Keratinocyte (primary cell): Measurements from ENCODE around the gene MRPL48. TPM values are rescaled to one million over a fixed set of nuclear protein-coding genes. Genes with fewer than 3 reads are reported as not detected.

Source experiments
- DNase-seq: peaks from one replicate; pipeline ENCODE4 v3.0.0-alpha.2; 2011; ENCODE audit warnings: low read depth, missing footprints, low spot score
- FAIRE-seq: peaks from 2 replicates; lab custom pipeline; 2011; peaks lifted over from hg19 to GRCh38; lab: Jason Lieb, UNC
- H2AFZ ChIP-seq: 2 replicates; pipeline ENCODE4 v1.6.0; 2012; ENCODE audit warnings: low read length, control low read depth, inconsistent platforms; ENCODE audit not compliant: control insufficient read depth
- H3K27ac ChIP-seq: 2 replicates; pipeline ENCODE4 v1.5.1; 2011; ENCODE audit warnings: low read length; ENCODE audit not compliant: control insufficient read depth, insufficient read depth
- H3K27me3 ChIP-seq: 3 replicates; pipeline ENCODE4 v1.6.0; 2011; ENCODE audit warnings: low read length; ENCODE audit not compliant: control insufficient read depth, insufficient read depth; ENCODE audit errors: extremely low read depth
- H3K36me3 ChIP-seq, 2 experiments: 2 replicates in 1 of 2; 3 replicates in 1 of 2; pipeline ENCODE4 v1.5.1; 2011; ENCODE audit warnings: low read length in 2 of 2, mild to moderate bottlenecking in 1 of 2; ENCODE audit not compliant: control insufficient read depth in 2 of 2, insufficient read depth in 2 of 2; ENCODE audit errors: extremely low read depth in 1 of 2
- H3K4me1 ChIP-seq: 3 replicates; pipeline ENCODE4 v1.5.1; 2011; ENCODE audit warnings: low read length; ENCODE audit not compliant: control insufficient read depth, insufficient read depth; ENCODE audit errors: extremely low read depth
- H3K4me2 ChIP-seq: 3 replicates; pipeline ENCODE4 v1.6.0; 2011; ENCODE audit warnings: low read depth, low read length; ENCODE audit not compliant: control insufficient read depth, insufficient read depth; ENCODE audit errors: extremely low read depth
- H3K4me3 ChIP-seq, 3 experiments: fragments of 200-600 bp in 1 of 3; sonication (generic) in 1 of 3; 2 replicates in 2 of 3; 3 replicates in 1 of 3; pipeline ENCODE4 v1.5.1; 2011 to 2016; ENCODE audit warnings: low read length in 3 of 3, mild to moderate bottlenecking in 3 of 3, control low read depth in 2 of 3, inconsistent platforms in 1 of 3, low read depth in 1 of 3, mixed read lengths in 1 of 3, mixed run types in 1 of 3, moderate library complexity in 1 of 3; ENCODE audit not compliant: control insufficient read depth in 2 of 3, insufficient read depth in 2 of 3; ENCODE audit errors: extremely low read depth in 1 of 3
- H3K79me2 ChIP-seq: 2 replicates; pipeline ENCODE4 v1.6.0; 2012; ENCODE audit warnings: low read length; ENCODE audit not compliant: control insufficient read depth, insufficient read depth
- H3K9ac ChIP-seq: 3 replicates; pipeline ENCODE4 v1.6.0; 2011; ENCODE audit warnings: low read length; ENCODE audit not compliant: control insufficient read depth, insufficient read depth; ENCODE audit errors: extremely low read depth
- H3K9me1 ChIP-seq: 3 replicates; pipeline ENCODE4 v1.6.0; 2011; ENCODE audit warnings: low read length; ENCODE audit not compliant: control insufficient read depth, insufficient read depth; ENCODE audit errors: extremely low read depth
- H3K9me3 ChIP-seq: 2 replicates; pipeline ENCODE4 v1.5.1; 2012; ENCODE audit warnings: low read depth, low read length; ENCODE audit not compliant: control insufficient read depth
- H4K20me1 ChIP-seq: 3 replicates; pipeline ENCODE4 v1.6.0; 2011; ENCODE audit warnings: low read length; ENCODE audit not compliant: control insufficient read depth, insufficient read depth; ENCODE audit errors: extremely low read depth
- EZH2 ChIP-seq: IDR thresholded peaks from one replicate; pipeline ENCODE4 v1.6.1; 2012; ENCODE audit warnings: inconsistent platforms, mild to moderate bottlenecking, low read length, moderate library complexity
- dilution Hi-C: fragments of 300-500 bp; cut with MboI; formaldehyde crosslinking; loops from one replicate; pipeline ENCODE4 v1.7.0; 2020; ENCODE audit warnings: low sequenced_read_pairs; ENCODE audit not compliant: extremely low pct_ligation_motif_present
- polyA plus RNA-seq, 5 experiments: library from polyadenylated mRNA; depleted of rRNA in 3 of 5; stranded (reverse) in 3 of 5; stranded (forward) in 1 of 5; unstranded in 1 of 5; fragments of >200 nt; gene quantifications; 1 replicate in 1 of 5; 2 replicates in 3 of 5; 3 replicates in 1 of 5; pipeline versions ENCODE4 v1.2.1 to v1.2.3, GENCODE V29; 2011 to 2012; ENCODE audit warnings: missing spikeins in 2 of 5, low read depth in 1 of 5, low replicate concordance in 1 of 5
- TF ChIP-seq, protein P1 (sequence below), 3 experiments: IDR thresholded peaks in 1 of 3; conservative IDR thresholded peaks in 1 of 3; optimal IDR thresholded peaks in 1 of 3; 2 replicates in 2 of 3; 3 replicates in 1 of 3; pipeline versions ENCODE3 to v1.5.1; 2011; ENCODE audit warnings: low read length in 3 of 3, mild to moderate bottlenecking in 3 of 3, moderate library complexity in 2 of 3, control low read depth in 1 of 3, inconsistent platforms in 1 of 3; ENCODE audit not compliant: insufficient read depth in 2 of 3; ENCODE audit errors: extremely low read depth in 1 of 3

The MRPL48 gene
- polyA plus RNA-seq, 1 donor (not counting 4 experiments of a cell fraction or from before 2014, with no cell fraction given) = 72.2 TPM

DNA sequence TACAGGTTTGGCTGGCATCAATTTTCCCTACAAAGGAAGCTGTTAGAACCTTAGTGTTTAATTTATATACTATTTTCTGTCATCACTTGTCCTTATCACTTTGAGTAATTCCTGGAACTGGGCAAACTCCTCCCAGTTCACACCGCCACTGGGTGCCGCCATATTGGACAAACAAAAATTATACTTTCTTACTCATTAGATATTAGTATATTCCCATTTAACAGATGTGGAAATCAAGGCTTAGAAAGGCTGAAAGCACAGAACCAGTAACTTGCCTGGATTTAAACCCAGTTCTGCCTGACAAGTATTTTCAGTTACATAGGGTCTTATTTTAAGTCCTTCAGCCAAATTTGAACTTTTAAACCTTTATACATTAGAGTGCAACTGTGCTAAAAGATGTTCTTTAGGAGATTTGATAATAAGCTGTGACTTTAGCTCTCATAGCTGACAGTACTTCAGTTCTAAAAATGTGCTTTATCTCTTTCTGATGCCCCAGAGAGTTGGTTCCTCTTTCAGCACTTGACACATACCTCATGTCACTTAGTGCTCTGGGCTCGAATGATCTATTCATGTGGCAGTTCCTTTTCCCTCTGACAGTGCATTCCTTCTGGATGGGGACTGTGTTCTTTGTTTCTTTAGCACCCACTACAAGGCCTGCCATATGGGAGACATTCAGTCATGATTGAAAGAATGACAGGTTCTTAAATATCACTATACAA lies 63.5 kb downstream of the MRPL48 start:
- dilution Hi-C loops = no loop called here
- Histone ChIP-seq H3K9ac (no peak overlapping the region), H2AFZ (no peak overlapping the region), H4K20me1 (no peaks in the 10 kb centered on the region), H3K36me3 (peaks cover 0 to 6% of the 10 kb centered on the region in 2 experiments), H3K27me3 (no peaks in the 10 kb centered on the region), H3K9me1 (no peaks in the 10 kb centered on the region), H3K4me3 (no peak overlapping the region), H3K79me2 (no peaks in the 10 kb centered on the region), H3K9me3 (no peaks in the 10 kb centered on the region), H3K4me2 (no peak overlapping the region), H3K27ac (no peak overlapping the region), H3K4me1 (peaks cover 18% of the 10 kb centered on the region)
- FAIRE-seq = no peak
- DNase-seq = no peak
- TF ChIP-seq, protein P1, sequence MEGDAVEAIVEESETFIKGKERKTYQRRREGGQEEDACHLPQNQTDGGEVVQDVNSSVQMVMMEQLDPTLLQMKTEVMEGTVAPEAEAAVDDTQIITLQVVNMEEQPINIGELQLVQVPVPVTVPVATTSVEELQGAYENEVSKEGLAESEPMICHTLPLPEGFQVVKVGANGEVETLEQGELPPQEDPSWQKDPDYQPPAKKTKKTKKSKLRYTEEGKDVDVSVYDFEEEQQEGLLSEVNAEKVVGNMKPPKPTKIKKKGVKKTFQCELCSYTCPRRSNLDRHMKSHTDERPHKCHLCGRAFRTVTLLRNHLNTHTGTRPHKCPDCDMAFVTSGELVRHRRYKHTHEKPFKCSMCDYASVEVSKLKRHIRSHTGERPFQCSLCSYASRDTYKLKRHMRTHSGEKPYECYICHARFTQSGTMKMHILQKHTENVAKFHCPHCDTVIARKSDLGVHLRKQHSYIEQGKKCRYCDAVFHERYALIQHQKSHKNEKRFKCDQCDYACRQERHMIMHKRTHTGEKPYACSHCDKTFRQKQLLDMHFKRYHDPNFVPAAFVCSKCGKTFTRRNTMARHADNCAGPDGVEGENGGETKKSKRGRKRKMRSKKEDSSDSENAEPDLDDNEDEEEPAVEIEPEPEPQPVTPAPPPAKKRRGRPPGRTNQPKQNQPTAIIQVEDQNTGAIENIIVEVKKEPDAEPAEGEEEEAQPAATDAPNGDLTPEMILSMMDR (optimal IDR thresholded peaks at IDR 0.05 in 1 of 3, IDR thresholded peaks at IDR 0.05 in 1 of 3, conservative IDR thresholded peaks at IDR 0.05 in 1 of 3; ENCODE audit: extremely low read depth in 1 of 3, insufficient read depth in 2 of 3, low read length in 3 of 3) = no peak
- no peak for TF ChIP-seq EZH2

DNA sequence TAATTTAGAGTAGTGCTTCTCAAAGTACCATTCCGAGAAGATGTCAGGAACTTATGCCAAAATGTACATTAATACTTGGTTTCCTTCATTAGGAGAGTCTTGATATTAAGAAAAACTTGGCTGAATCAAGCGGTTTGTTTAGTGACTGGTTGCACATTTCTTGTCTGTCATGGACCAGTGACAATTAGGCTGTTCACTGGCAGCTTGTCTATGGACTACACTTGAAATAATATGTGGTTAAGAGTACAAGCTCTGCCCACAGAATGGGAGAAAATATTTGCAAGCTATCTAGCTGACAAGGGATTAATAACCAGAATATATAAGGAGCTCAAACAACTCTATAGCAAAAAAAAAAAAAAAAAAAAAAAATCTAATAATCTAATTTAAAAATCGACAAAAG lies 64.4 kb downstream of the MRPL48 start:
- no peaks in the 10 kb centered on the region for H3K79me2 ChIP-seq
- peaks cover 18% of the 10 kb centered on the region for H3K4me1 ChIP-seq
- no peak overlapping the region for H2AFZ ChIP-seq
- dilution Hi-C loops = no loop called here
- no peak overlapping the region for H3K27ac ChIP-seq
- H3K9ac ChIP-seq = no peak overlapping the region
- H3K4me3 ChIP-seq = no peak overlapping the region
- DNase-seq = no peak
- FAIRE-seq = no peak
- no peaks in the 10 kb centered on the region for H3K9me3 ChIP-seq
- TF ChIP-seq, protein P1 (optimal IDR thresholded peaks at IDR 0.05 in 1 of 3, IDR thresholded peaks at IDR 0.05 in 1 of 3, conservative IDR thresholded peaks at IDR 0.05 in 1 of 3; ENCODE audit: extremely low read depth in 1 of 3, insufficient read depth in 2 of 3, low read length in 3 of 3) = no peak
- TF ChIP-seq EZH2 = no peak
- H3K36me3 ChIP-seq = peaks cover 0 to 6% of the 10 kb centered on the region in 2 experiments
- no peak overlapping the region for H3K4me2 ChIP-seq
- H3K9me1 ChIP-seq = no peaks in the 10 kb centered on the region
- H4K20me1 ChIP-seq = no peaks in the 10 kb centered on the region
- H3K27me3 ChIP-seq = no peaks in the 10 kb centered on the region
